ENCODE measurements around the gene PSPN. TPM values are rescaled to one million over a fixed set of nuclear protein-coding genes. Genes with fewer than 3 reads are reported as not detected.

PSPN gene
- total RNA-seq, 1 experiment from 2014 or later: 1.9 TPM

DNA sequence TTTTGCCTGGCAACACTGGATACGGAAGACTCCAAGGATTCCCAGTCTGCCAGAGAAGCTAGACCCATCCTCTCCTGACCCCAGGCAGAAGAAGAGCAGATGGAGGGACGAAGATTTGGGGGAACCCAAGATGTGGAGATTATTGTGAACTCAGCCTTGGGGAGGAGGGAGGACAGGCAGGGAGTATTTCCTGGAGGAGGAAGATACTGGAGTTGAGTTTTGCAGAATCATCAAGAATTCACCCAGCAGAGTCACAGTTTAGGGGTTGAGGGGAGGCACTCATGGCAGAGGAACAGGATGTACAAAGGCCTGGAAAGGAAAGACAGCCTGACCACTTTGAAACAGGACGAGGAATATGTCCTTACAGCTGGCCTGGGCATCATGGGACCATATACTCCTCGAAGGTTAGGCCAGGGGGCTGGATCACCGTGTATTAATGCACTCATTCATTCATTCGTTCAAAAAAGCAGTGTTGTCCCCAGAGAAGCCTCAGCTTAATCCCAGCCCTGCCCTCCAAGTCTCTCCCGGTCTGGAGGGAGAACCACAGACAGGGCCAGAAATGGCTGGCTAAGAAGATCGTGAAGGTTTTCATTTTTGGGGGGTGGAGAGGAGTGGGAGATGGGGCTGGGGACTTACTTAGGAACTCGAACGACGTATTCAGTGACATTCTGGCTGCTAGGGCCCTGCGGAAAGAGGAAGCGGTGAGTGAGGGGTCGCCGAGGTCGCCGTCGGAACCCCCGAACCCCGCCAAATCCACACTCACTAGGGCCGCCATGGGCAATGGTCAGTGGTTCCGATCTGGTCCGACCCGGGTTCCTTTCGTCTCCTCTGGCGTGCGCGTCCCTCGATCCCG lies 16.7 kb upstream of the PSPN start (continued):
- no peak for TF ChIP-seq ZNF396 (CRISPR knock-in tag; IDR thresholded peaks at IDR 0.05; ENCODE audit: borderline replicate concordance)

DNA sequence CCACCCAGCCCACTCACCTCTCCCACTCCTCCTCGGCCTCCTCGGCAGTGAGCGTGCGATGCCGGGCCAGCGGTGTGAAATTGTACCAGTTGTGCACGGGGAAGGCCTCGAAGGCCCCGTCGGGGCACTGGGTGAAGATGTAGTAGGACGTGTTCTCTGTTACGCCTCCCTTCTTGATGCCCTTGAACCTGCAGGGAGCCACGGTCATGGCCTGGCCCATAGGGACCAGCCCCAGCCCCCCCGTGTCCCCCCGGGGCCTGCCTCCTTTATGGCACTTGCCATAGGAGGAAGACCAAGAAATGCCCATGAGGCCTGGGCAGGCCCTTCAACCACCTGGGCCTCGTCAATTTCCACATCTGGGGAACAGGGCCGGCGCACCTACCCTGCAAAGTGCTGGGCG lies 11.6 kb upstream of the PSPN start:
- H3K4me1 Mint-ChIP-seq: peaks cover 8% of the 10 kb centered on the region
- H3K27ac Mint-ChIP-seq: no peak overlapping the region
- H3K36me3 Mint-ChIP-seq: peaks cover 46% of the 10 kb centered on the region
- ATAC-seq: no peak
- no peaks in the 10 kb centered on the region for H3K27me3 Mint-ChIP-seq (ENCODE audit: low read depth)
- ChIA-PET CTCF (no interaction called here), POLR2A (no interaction called here)
- H3K9me3 Mint-ChIP-seq: no peaks in the 10 kb centered on the region
- TF ChIP-seq CBFB (CRISPR knock-in tag; IDR thresholded peaks at IDR 0.05; ENCODE audit: low read depth) (no peak), HMGA2 (CRISPR knock-in tag; IDR thresholded peaks at IDR 0.05) (no peak), ZNF416 (CRISPR knock-in tag; IDR thresholded peaks at IDR 0.05) (no peak), NR3C1 (CRISPR knock-in tag; conservative IDR thresholded peaks at IDR 0.05; ENCODE audit: low read depth) (no peak), TCF7 (CRISPR knock-in tag; IDR thresholded peaks at IDR 0.05; ENCODE audit: low read depth) (no peak), ZNF121 (CRISPR knock-in tag; IDR thresholded peaks at IDR 0.05) (no peak), MXD4 (CRISPR knock-in tag; IDR thresholded peaks at IDR 0.05; ENCODE audit: borderline replicate concordance) (no peak), OVOL2 (CRISPR knock-in tag; IDR thresholded peaks at IDR 0.05; ENCODE audit: borderline replicate concordance) (no peak), SMAD3 (CRISPR knock-in tag; IDR thresholded peaks at IDR 0.05; ENCODE audit: borderline replicate concordance) (no peak), ZNF232 (CRISPR knock-in tag; IDR thresholded peaks at IDR 0.05) (no peak)
- TF ChIP-seq, protein P1, sequence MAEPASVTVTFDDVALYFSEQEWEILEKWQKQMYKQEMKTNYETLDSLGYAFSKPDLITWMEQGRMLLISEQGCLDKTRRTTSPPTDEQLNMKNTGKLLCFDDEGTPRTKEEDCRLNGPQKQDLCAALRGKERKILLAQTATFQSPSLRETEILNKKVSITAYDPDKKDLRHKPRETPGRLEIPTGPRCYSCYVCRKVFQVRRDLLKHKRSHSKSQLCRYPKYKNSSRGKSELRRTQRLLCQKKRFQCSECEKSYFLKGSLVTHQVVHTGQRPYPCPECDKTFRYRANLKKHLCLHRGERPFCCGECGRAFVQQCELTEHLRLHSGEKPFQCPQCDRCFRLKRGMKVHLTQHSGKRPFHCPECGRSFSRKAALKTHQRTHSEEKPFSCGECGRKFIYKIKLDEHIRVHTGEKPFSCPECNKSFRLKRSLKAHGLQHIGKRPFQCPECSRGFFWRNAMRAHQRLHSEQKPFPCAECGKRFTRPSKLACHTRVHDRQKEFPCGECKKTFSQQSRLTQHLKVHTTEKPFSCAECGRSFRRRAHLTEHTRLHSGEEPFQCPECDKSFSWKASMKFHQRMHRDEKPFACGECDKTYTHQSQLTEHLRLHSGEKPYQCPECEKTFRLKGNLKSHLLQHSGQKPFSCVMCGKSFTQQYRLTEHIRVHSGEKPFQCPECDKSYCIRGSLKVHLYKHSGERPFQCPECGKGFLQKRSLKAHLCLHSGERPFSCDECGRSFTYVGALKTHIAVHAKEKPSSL (CRISPR knock-in tag; conservative IDR thresholded peaks at IDR 0.05): no peak
- TF ChIP-seq, protein P2, sequence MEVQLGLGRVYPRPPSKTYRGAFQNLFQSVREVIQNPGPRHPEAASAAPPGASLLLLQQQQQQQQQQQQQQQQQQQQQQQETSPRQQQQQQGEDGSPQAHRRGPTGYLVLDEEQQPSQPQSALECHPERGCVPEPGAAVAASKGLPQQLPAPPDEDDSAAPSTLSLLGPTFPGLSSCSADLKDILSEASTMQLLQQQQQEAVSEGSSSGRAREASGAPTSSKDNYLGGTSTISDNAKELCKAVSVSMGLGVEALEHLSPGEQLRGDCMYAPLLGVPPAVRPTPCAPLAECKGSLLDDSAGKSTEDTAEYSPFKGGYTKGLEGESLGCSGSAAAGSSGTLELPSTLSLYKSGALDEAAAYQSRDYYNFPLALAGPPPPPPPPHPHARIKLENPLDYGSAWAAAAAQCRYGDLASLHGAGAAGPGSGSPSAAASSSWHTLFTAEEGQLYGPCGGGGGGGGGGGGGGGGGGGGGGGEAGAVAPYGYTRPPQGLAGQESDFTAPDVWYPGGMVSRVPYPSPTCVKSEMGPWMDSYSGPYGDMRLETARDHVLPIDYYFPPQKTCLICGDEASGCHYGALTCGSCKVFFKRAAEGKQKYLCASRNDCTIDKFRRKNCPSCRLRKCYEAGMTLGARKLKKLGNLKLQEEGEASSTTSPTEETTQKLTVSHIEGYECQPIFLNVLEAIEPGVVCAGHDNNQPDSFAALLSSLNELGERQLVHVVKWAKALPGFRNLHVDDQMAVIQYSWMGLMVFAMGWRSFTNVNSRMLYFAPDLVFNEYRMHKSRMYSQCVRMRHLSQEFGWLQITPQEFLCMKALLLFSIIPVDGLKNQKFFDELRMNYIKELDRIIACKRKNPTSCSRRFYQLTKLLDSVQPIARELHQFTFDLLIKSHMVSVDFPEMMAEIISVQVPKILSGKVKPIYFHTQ (CRISPR knock-in tag; IDR thresholded peaks at IDR 0.05): no peak
- TF ChIP-seq, protein P3, sequence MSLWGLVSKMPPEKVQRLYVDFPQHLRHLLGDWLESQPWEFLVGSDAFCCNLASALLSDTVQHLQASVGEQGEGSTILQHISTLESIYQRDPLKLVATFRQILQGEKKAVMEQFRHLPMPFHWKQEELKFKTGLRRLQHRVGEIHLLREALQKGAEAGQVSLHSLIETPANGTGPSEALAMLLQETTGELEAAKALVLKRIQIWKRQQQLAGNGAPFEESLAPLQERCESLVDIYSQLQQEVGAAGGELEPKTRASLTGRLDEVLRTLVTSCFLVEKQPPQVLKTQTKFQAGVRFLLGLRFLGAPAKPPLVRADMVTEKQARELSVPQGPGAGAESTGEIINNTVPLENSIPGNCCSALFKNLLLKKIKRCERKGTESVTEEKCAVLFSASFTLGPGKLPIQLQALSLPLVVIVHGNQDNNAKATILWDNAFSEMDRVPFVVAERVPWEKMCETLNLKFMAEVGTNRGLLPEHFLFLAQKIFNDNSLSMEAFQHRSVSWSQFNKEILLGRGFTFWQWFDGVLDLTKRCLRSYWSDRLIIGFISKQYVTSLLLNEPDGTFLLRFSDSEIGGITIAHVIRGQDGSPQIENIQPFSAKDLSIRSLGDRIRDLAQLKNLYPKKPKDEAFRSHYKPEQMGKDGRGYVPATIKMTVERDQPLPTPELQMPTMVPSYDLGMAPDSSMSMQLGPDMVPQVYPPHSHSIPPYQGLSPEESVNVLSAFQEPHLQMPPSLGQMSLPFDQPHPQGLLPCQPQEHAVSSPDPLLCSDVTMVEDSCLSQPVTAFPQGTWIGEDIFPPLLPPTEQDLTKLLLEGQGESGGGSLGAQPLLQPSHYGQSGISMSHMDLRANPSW (CRISPR knock-in tag; conservative IDR thresholded peaks at IDR 0.05; ENCODE audit: low read depth): no peak
- TF ChIP-seq, protein P4, sequence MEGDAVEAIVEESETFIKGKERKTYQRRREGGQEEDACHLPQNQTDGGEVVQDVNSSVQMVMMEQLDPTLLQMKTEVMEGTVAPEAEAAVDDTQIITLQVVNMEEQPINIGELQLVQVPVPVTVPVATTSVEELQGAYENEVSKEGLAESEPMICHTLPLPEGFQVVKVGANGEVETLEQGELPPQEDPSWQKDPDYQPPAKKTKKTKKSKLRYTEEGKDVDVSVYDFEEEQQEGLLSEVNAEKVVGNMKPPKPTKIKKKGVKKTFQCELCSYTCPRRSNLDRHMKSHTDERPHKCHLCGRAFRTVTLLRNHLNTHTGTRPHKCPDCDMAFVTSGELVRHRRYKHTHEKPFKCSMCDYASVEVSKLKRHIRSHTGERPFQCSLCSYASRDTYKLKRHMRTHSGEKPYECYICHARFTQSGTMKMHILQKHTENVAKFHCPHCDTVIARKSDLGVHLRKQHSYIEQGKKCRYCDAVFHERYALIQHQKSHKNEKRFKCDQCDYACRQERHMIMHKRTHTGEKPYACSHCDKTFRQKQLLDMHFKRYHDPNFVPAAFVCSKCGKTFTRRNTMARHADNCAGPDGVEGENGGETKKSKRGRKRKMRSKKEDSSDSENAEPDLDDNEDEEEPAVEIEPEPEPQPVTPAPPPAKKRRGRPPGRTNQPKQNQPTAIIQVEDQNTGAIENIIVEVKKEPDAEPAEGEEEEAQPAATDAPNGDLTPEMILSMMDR (IDR thresholded peaks at IDR 0.05): no peak
- TF ChIP-seq, protein P5, sequence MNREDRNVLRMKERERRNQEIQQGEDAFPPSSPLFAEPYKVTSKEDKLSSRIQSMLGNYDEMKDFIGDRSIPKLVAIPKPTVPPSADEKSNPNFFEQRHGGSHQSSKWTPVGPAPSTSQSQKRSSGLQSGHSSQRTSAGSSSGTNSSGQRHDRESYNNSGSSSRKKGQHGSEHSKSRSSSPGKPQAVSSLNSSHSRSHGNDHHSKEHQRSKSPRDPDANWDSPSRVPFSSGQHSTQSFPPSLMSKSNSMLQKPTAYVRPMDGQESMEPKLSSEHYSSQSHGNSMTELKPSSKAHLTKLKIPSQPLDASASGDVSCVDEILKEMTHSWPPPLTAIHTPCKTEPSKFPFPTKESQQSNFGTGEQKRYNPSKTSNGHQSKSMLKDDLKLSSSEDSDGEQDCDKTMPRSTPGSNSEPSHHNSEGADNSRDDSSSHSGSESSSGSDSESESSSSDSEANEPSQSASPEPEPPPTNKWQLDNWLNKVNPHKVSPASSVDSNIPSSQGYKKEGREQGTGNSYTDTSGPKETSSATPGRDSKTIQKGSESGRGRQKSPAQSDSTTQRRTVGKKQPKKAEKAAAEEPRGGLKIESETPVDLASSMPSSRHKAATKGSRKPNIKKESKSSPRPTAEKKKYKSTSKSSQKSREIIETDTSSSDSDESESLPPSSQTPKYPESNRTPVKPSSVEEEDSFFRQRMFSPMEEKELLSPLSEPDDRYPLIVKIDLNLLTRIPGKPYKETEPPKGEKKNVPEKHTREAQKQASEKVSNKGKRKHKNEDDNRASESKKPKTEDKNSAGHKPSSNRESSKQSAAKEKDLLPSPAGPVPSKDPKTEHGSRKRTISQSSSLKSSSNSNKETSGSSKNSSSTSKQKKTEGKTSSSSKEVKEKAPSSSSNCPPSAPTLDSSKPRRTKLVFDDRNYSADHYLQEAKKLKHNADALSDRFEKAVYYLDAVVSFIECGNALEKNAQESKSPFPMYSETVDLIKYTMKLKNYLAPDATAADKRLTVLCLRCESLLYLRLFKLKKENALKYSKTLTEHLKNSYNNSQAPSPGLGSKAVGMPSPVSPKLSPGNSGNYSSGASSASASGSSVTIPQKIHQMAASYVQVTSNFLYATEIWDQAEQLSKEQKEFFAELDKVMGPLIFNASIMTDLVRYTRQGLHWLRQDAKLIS (CRISPR knock-in tag; IDR thresholded peaks at IDR 0.05; ENCODE audit: borderline replicate concordance): no peak
- TF ChIP-seq, protein P6, sequence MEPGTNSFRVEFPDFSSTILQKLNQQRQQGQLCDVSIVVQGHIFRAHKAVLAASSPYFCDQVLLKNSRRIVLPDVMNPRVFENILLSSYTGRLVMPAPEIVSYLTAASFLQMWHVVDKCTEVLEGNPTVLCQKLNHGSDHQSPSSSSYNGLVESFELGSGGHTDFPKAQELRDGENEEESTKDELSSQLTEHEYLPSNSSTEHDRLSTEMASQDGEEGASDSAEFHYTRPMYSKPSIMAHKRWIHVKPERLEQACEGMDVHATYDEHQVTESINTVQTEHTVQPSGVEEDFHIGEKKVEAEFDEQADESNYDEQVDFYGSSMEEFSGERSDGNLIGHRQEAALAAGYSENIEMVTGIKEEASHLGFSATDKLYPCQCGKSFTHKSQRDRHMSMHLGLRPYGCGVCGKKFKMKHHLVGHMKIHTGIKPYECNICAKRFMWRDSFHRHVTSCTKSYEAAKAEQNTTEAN (CRISPR knock-in tag; IDR thresholded peaks at IDR 0.05): no peak
- H3K4me3 Mint-ChIP-seq: no peak overlapping the region
- DNase-seq (ENCODE audit: low spot score): no peak
